GM15510 (cell line): ENCODE results near the gene SSH2.

Source experiments
- POLR2A ChIP-seq: IDR thresholded peaks from 3 replicates; pipeline ENCODE4 v1.6.1; 2011; ENCODE audit warnings: borderline replicate concordance; ENCODE audit not compliant: insufficient read length; ENCODE audit errors: extremely low read depth

SSH2 gene

DNA sequence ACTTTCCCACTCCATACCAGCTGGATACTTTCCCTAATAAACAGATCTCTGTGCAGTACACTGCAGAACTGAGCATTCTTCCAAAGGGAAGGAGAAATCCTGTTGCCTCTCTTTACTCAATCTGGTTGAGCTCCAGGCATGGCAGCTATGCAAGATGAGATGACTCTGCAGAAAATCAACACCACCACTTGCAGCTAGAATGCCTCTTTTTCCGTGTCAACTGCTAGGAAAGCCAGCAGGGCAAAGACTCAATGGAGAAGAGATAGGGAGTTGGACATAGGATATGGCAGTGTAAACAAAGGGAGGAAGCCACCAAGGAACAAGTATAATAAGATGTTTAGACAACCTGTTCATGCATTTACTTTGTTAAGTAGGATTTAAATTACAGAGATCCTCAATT, 266.9 kb downstream of the SSH2 start:
- TF ChIP-seq POLR2A = no peak

GRCh38 chr17:29661213-29661612, 268.8 kb downstream of the SSH2 start:
- TF ChIP-seq POLR2A = no peak

- no peak for TF ChIP-seq POLR2A
Measured at GRCh38 chr17:29659155-29659554, 270.9 kb downstream of the SSH2 start.

GRCh38 chr17:29655323-29655722, 274.7 kb downstream of the SSH2 start:
- TF ChIP-seq POLR2A = no peak

DNA sequence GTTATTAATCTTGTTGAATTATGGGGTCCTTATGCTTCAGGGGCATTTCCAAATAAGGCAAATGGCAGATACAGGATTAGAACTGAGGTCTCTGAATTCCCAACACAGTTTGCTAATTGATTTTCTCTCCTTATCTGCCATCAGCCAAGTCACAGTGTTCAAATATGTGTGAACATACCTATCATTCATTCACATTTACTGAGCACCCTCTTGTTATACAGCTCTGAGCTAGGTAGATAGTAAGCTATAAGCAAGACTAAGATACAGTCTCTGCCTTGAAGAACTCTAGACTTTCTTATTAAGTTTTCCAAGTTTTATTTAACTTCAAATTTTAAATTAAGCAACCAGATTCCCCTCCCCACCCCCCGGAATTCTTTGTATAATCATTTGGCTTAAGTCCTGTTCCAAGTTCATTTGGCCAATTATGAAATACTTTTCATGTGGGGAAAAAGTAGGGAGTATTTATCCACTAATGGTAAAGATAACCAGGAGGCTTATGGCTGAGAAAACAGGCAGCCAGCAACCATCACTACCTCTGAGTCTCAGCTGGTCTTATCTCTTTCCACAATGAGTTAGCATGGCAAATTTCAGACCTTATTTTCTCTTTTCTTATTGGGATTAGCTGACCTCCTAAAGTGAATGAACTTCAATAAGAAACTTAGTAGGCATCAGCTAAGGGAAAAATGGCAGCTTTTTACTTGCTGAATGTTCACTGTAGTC, 275.9 kb downstream of the SSH2 start:
- no peak for TF ChIP-seq POLR2A

- no peak for TF ChIP-seq POLR2A
Measured at GRCh38 chr17:29652976-29653375, 277.1 kb downstream of the SSH2 start.

GRCh38 chr17:29650396-29650795, 279.6 kb downstream of the SSH2 start:
- TF ChIP-seq POLR2A = no peak

- TF ChIP-seq POLR2A = no peak
Measured at GRCh38 chr17:29649359-29649758, 280.7 kb downstream of the SSH2 start.

GRCh38 chr17:29648005-29648404, 282.0 kb downstream of the SSH2 start:
- TF ChIP-seq POLR2A = no peak

DNA sequence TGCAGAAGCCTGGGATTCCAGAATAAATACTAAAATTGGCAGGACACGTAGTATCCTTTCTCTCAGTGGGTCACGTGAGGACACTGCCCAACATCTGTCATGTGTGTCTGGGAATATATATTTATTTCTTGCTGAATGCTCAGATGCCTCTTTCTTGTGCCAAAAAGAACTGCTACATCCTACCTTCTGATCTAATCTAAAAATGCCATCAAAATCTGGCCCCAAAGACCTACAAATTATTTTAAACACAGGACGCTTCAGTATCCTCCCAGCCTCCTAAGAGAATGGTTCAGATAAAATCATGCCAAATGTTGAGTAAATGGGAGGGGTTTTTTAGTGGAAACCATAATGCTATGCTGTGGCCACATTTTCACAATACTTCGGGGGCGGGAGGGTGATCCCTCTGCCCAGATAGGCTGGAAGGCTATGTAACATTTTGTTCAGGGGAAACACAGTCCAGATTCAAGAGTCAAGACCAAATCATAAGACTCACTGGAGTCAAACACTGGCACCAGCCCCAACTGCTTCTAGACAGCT, 284.4 kb downstream of the SSH2 start:
- TF ChIP-seq POLR2A = no peak

- TF ChIP-seq POLR2A = no peak
Measured at GRCh38 chr17:29643817-29644160, 286.2 kb downstream of the SSH2 start.

- TF ChIP-seq POLR2A = no peak
Measured at GRCh38 chr17:29642171-29642611, 287.8 kb downstream of the SSH2 start.

DNA sequence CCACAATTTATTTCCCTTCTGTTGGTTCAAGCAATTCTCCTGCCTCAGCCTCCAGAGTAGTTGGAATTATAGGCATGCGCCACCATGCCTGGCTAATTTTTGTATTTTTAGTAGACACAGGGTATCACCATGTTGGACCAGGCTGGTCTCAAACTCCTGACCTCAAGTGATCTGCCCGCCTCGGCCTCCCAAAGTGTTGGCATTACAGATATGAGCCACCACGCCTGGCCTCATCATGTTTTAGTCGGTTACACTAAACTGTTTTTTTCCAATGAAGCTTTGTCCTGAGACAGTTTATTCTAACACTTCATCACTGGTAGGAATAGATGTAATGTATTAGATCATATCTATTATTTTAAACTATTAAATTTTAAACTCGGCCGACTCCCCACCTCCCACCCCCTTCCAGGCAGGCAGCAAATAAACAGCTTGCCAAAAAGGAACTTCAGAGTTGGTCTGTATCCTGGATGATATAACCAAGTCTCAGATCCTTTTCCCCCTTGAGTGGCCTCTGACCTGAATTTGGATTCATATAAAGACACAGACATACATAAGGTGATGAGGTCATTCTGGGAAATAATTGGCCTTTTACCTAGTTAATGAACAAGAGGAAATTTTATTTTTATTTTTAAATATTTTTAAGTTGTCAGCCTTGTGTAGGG, 288.9 kb downstream of the SSH2 start:
- TF ChIP-seq POLR2A = no peak

GRCh38 chr17:29640413-29640812, 289.6 kb downstream of the SSH2 start:
- TF ChIP-seq POLR2A = no peak

DNA sequence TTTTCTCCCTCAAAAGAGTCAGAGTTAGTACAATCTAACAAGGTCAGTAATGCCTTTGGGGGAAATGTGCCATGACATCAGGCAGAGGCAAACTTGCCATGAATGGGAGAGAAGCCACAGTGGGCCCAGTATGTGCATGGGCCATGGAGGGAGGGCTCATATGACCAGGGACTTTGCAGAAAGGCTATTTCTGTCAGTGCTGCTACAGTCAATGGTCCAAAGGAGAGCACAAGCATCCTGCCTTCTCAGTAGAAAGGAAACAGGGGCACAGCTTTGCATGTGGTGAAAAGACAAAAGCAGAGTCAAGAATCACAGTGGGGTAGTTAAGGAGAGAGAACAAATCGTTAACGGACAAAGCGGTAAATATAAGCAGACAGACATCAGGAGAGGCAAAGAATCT, 296.1 kb downstream of the SSH2 start:
- TF ChIP-seq POLR2A = no peak

- TF ChIP-seq POLR2A = no peak
Measured at GRCh38 chr17:29630630-29631193, 299.3 kb downstream of the SSH2 start.
